Kidney epithelial cell (primary cell): ENCODE measurements around the gene POLL. TPM values are rescaled to one million over a fixed set of nuclear protein-coding genes. Genes with fewer than 3 reads are reported as not detected.

ENCODE experiments used
- DNase-seq: peaks from one replicate; pipeline ENCODE4 v3.0.0-alpha.2; 2010; ENCODE audit warnings: low read depth
- H3K27me3 ChIP-seq: 2 replicates; pipeline ENCODE4 v1.6.0; 2011; ENCODE audit warnings: low read length; ENCODE audit not compliant: control insufficient read depth, insufficient read depth
- H3K36me3 ChIP-seq: 2 replicates; pipeline ENCODE4 v1.5.1; 2011; ENCODE audit warnings: low read length; ENCODE audit not compliant: control insufficient read depth, insufficient read depth
- H3K4me3 ChIP-seq: 2 replicates; pipeline ENCODE4 v1.5.1; 2011; ENCODE audit warnings: low read depth, mild to moderate bottlenecking, control low read depth, low read length
- total RNA-seq: library from RNA; depleted of rRNA; stranded (reverse); fragments of >200 nt; gene quantifications from 2 replicates; pipeline ENCODE4 v1.2.3, GENCODE V29; 2015
- TF ChIP-seq, protein P1 (sequence below): IDR thresholded peaks from 2 replicates; pipeline ENCODE4 v1.5.1; 2011; ENCODE audit warnings: mild to moderate bottlenecking, moderate library complexity, low read length, control low read depth, inconsistent platforms; ENCODE audit not compliant: insufficient read depth, poor library complexity, severe bottlenecking

POLL gene
- total RNA-seq, 1 donor from 2014 or later, result 24.0 TPM

DNA sequence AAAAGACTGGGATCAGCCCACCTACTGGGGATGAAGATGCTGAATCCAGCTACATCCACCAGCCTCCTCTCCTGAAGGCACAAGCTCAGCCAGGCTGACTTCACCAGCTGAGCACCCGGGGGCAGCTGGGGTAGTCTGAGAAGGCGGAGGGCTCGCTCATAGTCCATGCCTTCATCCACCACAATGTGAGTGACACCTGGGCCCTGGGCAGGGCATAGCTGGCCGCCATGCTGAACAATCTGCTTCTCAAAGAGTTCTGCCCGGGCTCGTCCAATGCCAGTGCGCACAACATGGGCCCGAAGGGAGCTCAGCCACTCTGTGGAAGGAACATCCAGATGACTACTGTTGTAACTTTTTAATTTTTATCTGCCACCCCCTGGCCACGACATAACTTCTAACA, 2.2 kb downstream of the POLL start:
- no peak overlapping the region for H3K4me3 ChIP-seq
- no peaks in the 10 kb centered on the region for H3K36me3 ChIP-seq
- DNase-seq, result no peak
- H3K27me3 ChIP-seq, result no peaks in the 10 kb centered on the region
- TF ChIP-seq, protein P1, sequence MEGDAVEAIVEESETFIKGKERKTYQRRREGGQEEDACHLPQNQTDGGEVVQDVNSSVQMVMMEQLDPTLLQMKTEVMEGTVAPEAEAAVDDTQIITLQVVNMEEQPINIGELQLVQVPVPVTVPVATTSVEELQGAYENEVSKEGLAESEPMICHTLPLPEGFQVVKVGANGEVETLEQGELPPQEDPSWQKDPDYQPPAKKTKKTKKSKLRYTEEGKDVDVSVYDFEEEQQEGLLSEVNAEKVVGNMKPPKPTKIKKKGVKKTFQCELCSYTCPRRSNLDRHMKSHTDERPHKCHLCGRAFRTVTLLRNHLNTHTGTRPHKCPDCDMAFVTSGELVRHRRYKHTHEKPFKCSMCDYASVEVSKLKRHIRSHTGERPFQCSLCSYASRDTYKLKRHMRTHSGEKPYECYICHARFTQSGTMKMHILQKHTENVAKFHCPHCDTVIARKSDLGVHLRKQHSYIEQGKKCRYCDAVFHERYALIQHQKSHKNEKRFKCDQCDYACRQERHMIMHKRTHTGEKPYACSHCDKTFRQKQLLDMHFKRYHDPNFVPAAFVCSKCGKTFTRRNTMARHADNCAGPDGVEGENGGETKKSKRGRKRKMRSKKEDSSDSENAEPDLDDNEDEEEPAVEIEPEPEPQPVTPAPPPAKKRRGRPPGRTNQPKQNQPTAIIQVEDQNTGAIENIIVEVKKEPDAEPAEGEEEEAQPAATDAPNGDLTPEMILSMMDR, result no peak

DNA sequence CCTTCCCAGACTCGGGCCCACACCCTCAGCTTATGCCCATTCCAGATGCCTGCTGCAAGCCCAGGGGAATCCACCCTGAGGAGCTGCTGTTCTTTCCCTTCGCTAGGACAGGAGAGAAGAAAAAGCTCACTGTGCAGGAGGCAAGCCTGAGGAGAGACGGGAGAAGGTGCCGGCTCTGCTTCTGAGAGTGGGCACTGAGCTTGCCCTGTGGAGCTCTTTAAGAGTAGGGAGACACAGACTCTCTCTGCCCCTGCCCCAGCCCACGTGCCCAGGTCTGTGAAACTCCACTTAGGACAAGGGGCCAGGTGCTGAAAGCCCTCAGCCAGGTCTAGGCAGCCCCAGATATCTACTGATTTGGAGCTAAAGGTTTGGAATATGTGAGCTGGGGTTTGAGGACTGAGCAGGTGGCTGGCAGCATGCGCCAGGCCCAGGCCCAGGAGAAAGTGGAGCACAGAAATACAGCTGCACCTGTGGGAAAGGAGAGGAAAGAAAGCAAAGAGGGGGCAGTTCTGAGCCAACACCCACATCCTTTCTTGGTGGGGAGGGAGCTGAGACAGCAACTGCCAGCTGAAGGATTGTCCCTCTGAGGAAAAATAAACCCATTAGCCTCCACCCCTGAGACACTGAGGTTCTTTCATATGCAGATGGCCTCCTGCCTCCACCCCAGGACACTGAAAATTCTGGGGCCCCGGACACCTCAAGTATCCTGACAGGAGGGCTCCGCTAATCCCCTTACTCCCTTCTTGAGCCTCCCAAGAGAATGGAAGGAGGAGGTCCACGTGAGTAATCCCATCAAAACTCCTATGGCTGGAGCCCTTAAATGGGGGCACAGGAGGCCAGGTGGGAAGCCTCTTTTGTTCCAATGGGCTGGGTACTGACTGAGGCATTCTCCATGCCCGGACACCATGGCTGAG, 7.3 kb downstream of the POLL start:
- Histone ChIP-seq H3K27me3 (no peaks in the 10 kb centered on the region), H3K36me3 (no peaks in the 10 kb centered on the region), H3K4me3 (no peak overlapping the region)
- TF ChIP-seq, protein P1, result no peak
- DNase-seq, result no peak

DNA sequence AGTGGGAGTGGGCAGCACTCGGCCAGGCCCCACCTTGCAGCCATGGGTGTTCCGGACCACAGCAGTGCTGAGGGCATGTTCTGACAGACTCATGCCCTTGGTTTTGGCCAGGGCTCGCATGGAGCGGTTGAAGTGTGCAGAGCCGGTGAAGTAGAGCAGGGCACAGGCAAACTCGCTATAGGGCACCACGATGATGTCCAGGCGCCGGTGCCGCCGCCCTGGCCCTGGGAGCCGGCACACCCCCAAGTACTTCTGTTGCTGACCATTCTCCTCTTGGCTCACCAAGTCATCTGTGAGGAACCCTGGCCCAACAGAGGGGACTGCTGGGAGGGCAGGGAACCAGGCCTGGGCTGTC, 8.6 kb downstream of the POLL start:
- no peaks in the 10 kb centered on the region for H3K36me3 ChIP-seq
- TF ChIP-seq, protein P1, result no peak
- no peaks in the 10 kb centered on the region for H3K27me3 ChIP-seq
- no peak overlapping the region for H3K4me3 ChIP-seq
- no peak for DNase-seq

DNA sequence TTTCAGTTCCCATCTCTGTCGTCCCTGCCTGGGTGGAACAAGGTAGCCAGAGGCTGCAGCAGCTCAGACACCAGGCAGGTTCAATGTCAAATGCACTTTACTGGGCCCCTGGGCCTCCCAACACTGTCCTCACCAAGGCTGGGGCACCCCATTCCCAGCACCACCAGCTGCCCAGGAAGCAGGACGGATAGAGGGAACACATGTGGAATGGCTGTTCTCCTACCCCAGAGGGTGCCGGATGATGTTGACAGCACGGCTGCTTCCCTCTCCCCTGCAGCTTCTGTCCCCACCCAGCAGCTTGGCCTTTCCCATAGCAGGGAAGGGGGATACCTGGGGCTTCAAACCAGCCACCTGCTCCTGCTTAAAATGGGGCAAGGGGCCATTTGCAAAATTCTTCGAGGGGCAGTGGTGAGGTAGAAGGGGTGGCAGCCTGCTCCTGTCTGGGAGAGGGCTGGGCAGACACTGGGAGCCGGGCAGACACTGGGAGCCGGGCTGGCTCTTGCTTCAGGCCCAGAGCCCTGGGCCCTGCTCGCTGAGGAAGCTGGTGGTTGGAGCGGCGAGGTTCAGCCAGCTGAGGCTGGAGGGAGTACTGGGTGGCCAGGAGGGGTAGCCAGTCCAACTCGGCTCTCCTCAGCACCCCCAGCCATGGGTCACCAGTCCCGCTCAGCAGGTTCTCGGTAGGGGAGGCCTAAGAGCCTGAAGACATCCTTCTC, 9.1 kb downstream of the POLL start:
- no peak for DNase-seq
- TF ChIP-seq, protein P1, result no peak
- H3K27me3 ChIP-seq, result peaks cover 3% of the 10 kb centered on the region
- no peaks in the 10 kb centered on the region for H3K36me3 ChIP-seq
- H3K4me3 ChIP-seq, result no peak overlapping the region

DNA sequence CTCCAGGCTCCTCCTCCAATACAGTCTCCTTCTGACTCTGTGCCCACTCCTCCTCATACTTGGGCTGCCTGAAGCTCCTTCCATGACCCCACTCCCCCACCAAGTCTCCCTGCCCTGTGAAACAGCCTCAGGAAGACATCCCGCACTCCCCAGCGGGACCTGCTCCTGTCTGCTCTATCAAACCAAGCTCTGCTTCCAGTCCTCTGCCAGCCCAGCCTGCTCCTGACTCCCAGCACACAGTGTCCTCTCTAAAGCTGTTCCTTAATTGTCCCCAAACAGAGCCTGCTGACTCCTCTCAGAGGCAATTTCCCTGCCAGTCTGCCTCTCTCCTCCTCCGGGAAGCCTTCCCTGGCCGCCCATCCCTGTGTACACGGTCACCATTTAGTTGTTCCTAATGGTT, 9.9 kb downstream of the POLL start:
- H3K36me3 ChIP-seq, result no peaks in the 10 kb centered on the region

More for the DNA sequence above, 9.9 kb downstream of the POLL start:
- Histone ChIP-seq H3K4me3 (no peak overlapping the region), H3K27me3 (peaks cover 10% of the 10 kb centered on the region)
- no peak for DNase-seq
- TF ChIP-seq, protein P1, result no peak
